ENCODE results near the gene KIAA1210. TPM values are rescaled to one million over a fixed set of nuclear protein-coding genes. Genes with fewer than 3 reads are reported as not detected.

KIAA1210 gene
- total and polyA plus RNA-seq, 2 of the 8 experiments (the other 6 are each of a cell fraction or from before 2014, with no cell fraction given): 0.02 TPM; not detected in 1

DNA sequence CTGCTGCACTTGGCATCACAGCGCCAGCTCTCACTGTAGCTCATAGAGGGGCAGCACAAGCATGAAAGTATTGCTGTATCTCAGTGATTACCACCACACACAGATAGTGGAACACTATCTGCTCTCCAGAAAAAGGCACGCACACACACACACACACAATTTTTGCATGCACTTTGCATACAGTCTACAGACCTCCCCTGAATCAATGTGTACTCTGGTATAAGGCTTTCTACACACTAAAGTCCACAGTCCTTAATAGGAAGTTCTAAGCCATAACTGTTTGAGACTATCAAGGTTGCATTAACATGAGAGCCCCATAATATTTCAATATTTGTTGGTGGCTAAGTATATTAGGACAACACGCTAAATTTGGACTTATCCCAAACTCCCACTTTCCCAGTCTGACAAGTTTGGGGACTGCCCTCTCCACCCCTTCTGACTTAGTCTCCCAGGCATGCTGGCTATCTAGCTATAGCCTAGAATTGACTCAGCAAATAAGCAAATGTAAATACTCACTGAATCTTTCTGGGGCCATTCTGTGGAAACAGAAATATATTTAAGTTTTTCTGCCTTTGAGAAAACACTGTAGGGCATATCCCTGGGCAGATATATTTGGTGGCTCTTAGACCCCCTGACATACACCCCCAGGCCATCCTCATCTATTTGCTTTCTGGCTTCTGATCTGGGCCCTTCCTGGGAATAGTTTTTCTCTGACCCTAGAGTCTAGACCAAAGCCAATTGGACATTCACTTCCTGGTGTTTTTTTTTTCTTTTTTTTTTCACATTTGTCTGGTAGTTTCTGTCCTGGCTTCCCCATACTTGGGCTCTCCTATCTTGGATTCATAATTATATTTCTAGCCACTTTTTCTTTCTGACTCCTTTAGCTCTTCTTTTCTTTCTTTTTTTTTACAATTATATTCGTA lies 91.2 kb downstream of the KIAA1210 start:
- H3K9ac ChIP-seq (replicated peaks in 1 of 4; ENCODE audit: extremely low read depth in 1 of 4, low read depth in 3 of 4, low read length in 3 of 4): no peak overlapping the region
- H2AFZ ChIP-seq (ENCODE audit: low read length): no peak overlapping the region
- no peak overlapping the region for H3K27ac ChIP-seq (ENCODE audit: low read depth, low read length)
- H3K27me3 ChIP-seq (replicated peaks in 1 of 4; ENCODE audit: control insufficient read depth in 3 of 4, extremely low read depth in 1 of 4, insufficient read depth in 3 of 4, low read length in 3 of 4): no peaks in the 10 kb centered on the region
- H2BK5ac ChIP-seq (ENCODE audit: low read depth, low read length): no peak overlapping the region
- no peak overlapping the region for H2BK20ac ChIP-seq (ENCODE audit: low read length)
- no peak overlapping the region for H3K4ac ChIP-seq (replicated peaks; ENCODE audit: insufficient read length, low read depth, low read length)
- no peak overlapping the region for H2BK15ac ChIP-seq (ENCODE audit: low read length)
- H4K20me1 ChIP-seq (replicated peaks in 1 of 2; ENCODE audit: control insufficient read depth in 1 of 2, insufficient read depth in 2 of 2, low read length in 2 of 2): no peaks in the 10 kb centered on the region
- no peaks in the 10 kb centered on the region for H3K4me1 ChIP-seq (replicated peaks in 1 of 4; ENCODE audit: control insufficient read depth in 3 of 4, insufficient read depth in 4 of 4, low read length in 3 of 4)
- H3K79me1 ChIP-seq (ENCODE audit: low read depth, low read length): no peaks in the 10 kb centered on the region
- H3K23me2 ChIP-seq (ENCODE audit: low read depth, low read length): no peaks in the 10 kb centered on the region
- peaks cover 3 to 7% of the 10 kb centered on the region in 2 experiments; a peak in 1 of 4 replicates for H3K9me3 ChIP-seq (ENCODE audit: insufficient read depth in 2 of 2, low read depth in 1 of 2, low read length in 1 of 2)
- no peak overlapping the region for H3K23ac ChIP-seq (ENCODE audit: insufficient read length)
- no peak overlapping the region for H4K8ac ChIP-seq (ENCODE audit: extremely low read depth, insufficient read depth, low read length)
- ChIA-PET CTCF (ENCODE audit: partially characterized antibody) (interaction anchor here (0.8 to 1.1 kb wide), 2 partner anchors 9 to 188 kb away, joined by 3 to 4 read pairs; no protein-coding TSS in a partner anchor), POLR2A (ENCODE audit: partially characterized antibody) (no interaction called here)
- no peak overlapping the region for H2BK12ac ChIP-seq (ENCODE audit: low read depth, low read length)
- WGBS, 2 experiments (ENCODE audit: extremely low coverage in 1 of 2, insufficient coverage in 1 of 2, insufficient read length in 1 of 2, insufficient replicate concordance in 2 of 2, low coverage in 1 of 2, low lambda C conversion rate in 2 of 2, missing lambda C conversion rate in 1 of 2): 91% methylated on average over 4 of the region's 4 CpGs; no CpG with 5 or more reads in 1 of the 2 experiments
- H3K18ac ChIP-seq (ENCODE audit: extremely low read depth, low read length): no peak overlapping the region
- no peak overlapping the region for H3K14ac ChIP-seq (ENCODE audit: insufficient read length)
- DNase-seq (ENCODE audit: low read depth in 1 of 2, low spot score in 2 of 2) (no peak), FAIRE-seq (no peak)
- H3K4me2 ChIP-seq (ENCODE audit: insufficient read depth in 1 of 2, low read depth in 2 of 2, low read length in 2 of 2): no peak overlapping the region
- no peaks in the 10 kb centered on the region for H3K79me2 ChIP-seq (ENCODE audit: control insufficient read depth in 1 of 2, insufficient read depth in 2 of 2, low read length in 2 of 2)
- no peak overlapping the region for H3K56ac ChIP-seq (replicated peaks; ENCODE audit: insufficient read length, low read depth, low read length)
- no peak overlapping the region for H3K4me3 ChIP-seq (ENCODE audit: extremely low read depth in 1 of 4, insufficient read depth in 2 of 4, low read depth in 3 of 4, low read length in 4 of 4)
- no peak overlapping the region for H2BK120ac ChIP-seq (replicated peaks; ENCODE audit: low read depth, low read length)
- no peak overlapping the region for H4K91ac ChIP-seq (replicated peaks; ENCODE audit: insufficient read length, low read length)
- no peak overlapping the region for H4K5ac ChIP-seq (ENCODE audit: insufficient read length, low read depth, low read length)
- H3K36me3 ChIP-seq (ENCODE audit: control insufficient read depth in 2 of 4, insufficient read depth in 4 of 4, low read length in 3 of 4): no peaks in the 10 kb centered on the region
- no peak overlapping the region for H2AK5ac ChIP-seq (ENCODE audit: low read depth, low read length)
- TF ChIP-seq CBX8 (IDR thresholded peaks at IDR 0.05; ENCODE audit: borderline replicate concordance, low read depth, low read length) (no peak), KDM1A (IDR thresholded peaks at IDR 0.05; ENCODE audit: borderline replicate concordance, low read length) (no peak), RFX5 (IDR thresholded peaks at IDR 0.05; ENCODE audit: borderline replicate concordance, low read depth, low read length) (no peak), HDAC2 (IDR thresholded peaks at IDR 0.05; ENCODE audit: borderline replicate concordance in 1 of 2, low read depth in 2 of 2, low read length in 2 of 2) (no peak), POU5F1 (IDR thresholded peaks at IDR 0.05; ENCODE audit: low read depth, low read length) (no peak), SUZ12 (IDR thresholded peaks at IDR 0.05; ENCODE audit: low read length) (no peak), POLR2A (IDR thresholded peaks at IDR 0.05; ENCODE audit: control extremely low read depth in 1 of 2, low read depth in 2 of 2, low read length in 2 of 2) (no peak), ZNF274 (IDR thresholded peaks at IDR 0.05; ENCODE audit: borderline replicate concordance, extremely low read depth, low read length) (no peak), KDM4A (IDR thresholded peaks at IDR 0.05; ENCODE audit: low read depth, low read length, severe bottlenecking) (no peak)
- TF ChIP-seq, protein P1, sequence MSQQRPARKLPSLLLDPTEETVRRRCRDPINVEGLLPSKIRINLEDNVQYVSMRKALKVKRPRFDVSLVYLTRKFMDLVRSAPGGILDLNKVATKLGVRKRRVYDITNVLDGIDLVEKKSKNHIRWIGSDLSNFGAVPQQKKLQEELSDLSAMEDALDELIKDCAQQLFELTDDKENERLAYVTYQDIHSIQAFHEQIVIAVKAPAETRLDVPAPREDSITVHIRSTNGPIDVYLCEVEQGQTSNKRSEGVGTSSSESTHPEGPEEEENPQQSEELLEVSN (IDR thresholded peaks at IDR 0.05): no peak
- TF ChIP-seq, protein P2, sequence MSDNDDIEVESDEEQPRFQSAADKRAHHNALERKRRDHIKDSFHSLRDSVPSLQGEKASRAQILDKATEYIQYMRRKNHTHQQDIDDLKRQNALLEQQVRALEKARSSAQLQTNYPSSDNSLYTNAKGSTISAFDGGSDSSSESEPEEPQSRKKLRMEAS (IDR thresholded peaks at IDR 0.05): no peak

Measured in H1 (cell line).